IPS-NIHi7 (cell line): Measurements from ENCODE around the gene GPR39.
"Not testable (repeated sequence)": the region's sequence is repeated elsewhere in the genome, so short reads cannot be mapped to it uniquely, and the experiment has no call there.

Source experiments
- DNase-seq: peaks from one replicate; pipeline ENCODE4 v3.0.0; 2012; ENCODE audit warnings: mixed read lengths; ENCODE audit errors: extremely low spot score

The GPR39 gene

DNA sequence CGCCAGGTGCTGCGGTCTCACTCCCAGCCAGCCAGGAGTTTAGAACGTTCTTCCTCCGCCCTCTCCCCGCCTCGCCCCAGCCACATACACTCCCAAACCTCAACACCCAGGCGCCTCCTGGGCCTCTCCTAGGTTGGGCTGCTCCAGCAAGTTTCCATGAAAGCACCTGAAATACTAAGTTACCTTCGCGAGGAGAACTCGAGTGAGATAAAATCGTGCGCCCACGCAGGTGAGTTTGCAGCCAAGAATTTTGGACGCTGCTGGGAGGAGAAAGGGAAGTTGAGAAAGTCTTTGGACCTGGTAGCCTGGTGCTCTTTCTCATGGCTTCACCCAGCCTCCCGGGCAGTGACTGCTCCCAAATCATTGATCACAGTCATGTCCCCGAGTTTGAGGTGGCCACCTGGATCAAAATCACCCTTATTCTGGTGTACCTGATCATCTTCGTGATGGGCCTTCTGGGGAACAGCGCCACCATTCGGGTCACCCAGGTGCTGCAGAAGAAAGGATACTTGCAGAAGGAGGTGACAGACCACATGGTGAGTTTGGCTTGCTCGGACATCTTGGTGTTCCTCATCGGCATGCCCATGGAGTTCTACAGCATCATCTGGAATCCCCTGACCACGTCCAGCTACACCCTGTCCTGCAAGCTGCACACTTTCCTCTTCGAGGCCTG lies at the start of gene GPR39:
GPR39 (plus strand) TSS at position 83 of the 673 bp plus-strand sequence.
- no peak for DNase-seq

- no peak for DNase-seq
These were observed 48.4 kb upstream of the GPR39 start for GRCh38 chr2:132368191-132368590.

GRCh38 chr2:132372276-132372675 lies 44.3 kb upstream of the GPR39 start:
- no peak for DNase-seq

DNA sequence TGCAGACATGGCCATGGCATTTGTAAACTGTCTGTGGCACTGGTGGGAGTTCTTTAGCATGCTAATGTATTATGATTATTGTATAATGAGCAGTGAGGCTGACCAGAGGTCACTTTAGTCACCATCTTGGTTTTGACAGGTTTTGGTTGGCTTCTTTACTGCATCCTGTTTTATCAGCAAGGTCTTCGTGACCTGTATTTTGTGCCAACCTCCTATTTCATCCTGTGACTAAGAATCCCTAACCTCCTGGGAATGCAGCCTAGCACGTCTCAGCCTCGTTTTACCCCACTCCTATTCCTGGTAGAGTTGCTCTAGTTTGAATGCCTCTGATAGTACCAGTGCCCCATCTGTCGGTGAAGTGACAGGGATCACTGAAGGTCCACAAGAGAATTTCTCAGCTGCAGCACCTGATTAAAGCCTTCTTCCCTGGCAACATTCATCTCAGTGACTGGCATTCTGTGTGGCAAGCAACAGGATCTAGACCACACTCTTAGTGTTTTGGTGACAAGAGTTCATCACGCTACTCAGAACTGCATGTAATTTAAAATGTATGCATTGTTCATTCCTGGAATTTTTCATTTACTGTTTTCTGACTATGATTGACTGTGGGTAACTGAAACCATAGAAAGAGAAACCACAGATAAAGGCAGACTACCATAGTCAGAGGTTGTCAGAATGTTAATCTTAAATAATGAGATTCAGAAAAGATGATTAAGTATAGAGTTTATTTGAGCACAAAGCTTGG lies 43.0 kb upstream of the GPR39 start:
- DNase-seq, result no peak

GRCh38 chr2:132374151-132374550 lies 42.5 kb upstream of the GPR39 start:
- DNase-seq, result no peak

GRCh38 chr2:132374551-132374950 lies 42.1 kb upstream of the GPR39 start:
- DNase-seq, result no peak

GRCh38 chr2:132374961-132375360 lies 41.6 kb upstream of the GPR39 start:
- no peak for DNase-seq

DNA sequence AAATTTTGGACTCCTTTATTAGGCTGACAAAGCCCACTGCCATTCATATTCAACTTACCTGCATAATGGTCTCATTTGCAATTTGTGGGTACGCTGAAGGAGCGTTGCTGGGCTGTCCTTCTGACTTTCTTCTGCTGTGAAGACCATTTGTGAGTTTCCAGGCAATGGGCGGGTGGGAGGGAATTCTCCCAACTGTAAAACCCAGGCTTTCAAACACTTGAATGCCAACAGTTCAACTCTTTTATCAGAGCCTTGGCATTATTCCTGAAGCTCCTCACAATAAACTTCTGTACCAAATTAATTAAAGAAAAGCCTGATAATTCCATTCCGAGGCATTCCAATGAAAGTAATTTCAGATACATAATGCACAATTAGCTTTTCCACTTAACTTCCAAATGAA lies 35.2 kb upstream of the GPR39 start:
- DNase-seq, result no peak

DNA sequence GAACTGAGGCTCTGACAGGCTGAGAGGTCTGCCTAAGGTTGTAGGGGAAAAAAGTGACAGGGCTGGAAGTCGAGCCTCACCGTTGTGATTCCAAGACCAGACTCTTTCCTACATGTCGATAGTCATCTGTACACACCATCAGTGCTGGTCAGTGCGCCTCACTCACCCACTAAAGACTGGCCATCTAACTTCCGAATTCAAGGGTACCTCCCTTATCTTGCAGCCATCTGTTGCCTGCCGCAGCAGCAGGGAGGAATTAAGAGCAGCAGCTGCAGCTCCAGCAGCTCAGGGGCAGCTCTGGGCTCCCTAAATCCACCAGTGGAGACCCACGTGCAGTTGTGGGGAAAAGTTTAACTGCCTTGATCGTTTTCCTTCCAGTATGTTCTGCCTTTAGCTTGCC lies 32.6 kb upstream of the GPR39 start:
- no peak for DNase-seq

DNA sequence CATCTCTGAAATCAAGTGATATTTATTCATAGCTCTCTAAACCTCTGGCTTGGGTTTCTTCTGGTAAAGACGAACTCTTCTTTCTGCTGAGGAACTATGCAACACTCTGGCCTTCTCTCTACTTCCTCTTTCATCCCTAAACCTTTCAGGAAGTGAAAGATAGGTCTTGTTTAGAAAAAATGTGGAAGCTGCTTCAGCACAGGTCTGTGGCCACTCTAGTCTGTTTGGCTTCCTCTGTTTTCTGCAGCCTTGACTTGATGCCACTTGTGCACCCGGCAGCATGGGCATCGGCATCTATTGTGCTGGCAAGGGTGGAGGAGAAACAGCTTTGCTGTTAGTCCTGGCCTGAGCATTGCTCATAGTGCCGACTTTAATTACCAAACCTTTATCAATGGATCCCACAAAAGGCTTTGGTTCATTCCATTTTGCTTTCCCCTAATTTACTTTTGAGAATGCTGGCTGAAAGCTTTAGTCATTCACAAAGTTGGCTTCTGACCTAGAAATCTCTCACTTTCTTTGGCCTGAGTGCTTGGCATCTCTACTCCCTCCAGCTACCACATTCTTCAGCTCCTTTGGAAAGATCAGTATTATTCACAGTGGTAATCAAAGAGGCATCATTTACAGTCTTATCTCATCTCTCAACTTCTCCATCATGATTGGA lies 32.0 kb upstream of the GPR39 start:
- no peak for DNase-seq

DNA sequence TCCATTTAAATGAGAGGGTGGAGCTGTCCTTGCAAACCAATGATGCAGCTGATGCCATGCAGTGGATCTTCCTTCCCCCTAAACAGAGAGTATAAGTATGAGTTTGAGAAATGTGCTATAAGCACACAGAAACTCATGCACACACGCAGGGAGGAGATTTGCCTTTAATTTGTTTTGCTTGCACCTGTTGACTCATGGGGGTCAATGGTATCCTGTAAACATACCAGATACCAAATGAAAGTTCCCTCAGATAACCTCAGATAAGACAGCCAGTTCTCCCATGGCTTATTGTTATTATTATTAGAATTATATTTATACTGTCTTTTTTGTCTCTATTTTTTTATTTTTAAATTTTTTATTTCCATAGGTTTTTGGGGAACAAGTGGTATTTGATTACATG lies 29.5 kb upstream of the GPR39 start:
- no peak for DNase-seq

DNA sequence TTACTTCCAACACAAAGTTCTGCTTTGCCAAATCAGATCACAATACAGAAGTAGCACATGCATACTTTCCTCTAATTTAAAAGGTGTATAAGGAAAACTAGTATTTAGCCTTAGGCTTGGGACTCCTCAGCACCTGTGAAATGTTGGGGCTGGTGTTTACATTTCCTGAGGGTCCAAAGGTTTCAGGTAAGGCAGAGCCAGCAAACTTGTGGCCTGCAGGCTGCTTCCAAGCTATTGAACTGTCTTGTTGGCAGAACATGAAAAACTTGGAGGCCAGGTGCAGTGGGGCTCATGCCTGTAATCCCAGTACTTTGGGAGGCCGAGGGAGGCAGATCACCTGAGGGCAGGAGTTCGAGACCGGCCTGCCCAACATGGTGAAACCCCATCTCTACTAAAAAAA lies 26.5 kb upstream of the GPR39 start:
- DNase-seq, result no peak

DNA sequence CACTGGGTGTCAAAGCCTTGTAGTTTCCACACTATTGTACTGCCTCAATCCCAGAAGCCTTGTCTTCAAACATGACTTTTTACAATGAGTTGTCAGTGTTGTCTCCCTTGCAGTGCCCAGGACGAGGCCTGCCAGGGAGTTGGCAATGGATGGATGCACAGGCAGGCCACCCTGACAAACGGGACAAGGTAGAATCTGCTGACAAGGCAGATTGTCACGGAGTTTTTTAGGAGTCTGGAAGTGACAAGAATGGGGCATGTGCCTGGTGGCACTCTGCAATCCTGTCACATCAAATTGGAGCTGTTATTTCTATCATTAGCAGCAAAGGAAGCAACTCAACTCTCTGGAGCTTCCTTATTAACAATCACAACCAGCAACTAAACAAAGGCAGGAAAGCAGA lies 25.2 kb upstream of the GPR39 start:
- DNase-seq, result no peak

DNA sequence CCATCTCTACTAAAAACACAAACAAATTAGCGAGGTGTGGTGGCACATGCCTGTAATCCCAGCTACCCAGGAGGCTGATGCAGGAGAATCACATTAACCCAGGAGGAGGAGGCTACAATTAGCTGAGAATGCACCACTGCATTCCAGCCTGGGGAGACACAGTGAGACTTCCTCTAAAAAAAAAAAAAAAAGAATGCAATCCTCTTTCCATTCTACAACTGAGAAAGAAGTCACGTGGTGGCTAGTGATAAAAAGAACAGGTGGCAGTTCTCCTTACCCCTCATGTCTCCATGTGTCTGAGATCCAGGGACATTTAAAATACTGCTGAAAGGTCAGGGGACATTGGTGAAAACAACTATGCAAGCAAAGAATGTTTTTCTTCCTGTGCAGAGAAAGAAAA lies 24.4 kb upstream of the GPR39 start:
- DNase-seq, result peak; percentile 41

- no peak for DNase-seq
These were observed 23.7 kb upstream of the GPR39 start for GRCh38 chr2:132392879-132393278.

DNA sequence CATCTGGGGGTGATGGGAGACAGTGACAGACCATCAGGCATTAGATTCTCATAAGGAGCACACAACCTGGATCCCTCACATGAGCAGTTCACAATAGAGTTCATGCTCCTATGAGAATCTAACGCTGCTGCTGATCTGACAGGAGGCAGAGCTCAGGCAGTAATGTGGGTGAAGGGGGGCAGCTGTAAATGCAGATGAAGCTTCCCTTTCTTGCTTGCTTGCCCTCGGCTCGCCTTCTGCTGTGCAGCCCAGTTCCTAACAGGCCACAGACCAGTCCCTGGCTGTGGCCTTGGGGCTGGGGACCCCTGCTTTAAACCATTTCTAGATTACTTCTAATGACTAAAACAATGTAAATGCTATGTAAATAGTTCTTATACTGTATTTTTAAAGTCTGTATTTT lies 19.6 kb upstream of the GPR39 start:
- DNase-seq, result not testable (repeated sequence)

DNA sequence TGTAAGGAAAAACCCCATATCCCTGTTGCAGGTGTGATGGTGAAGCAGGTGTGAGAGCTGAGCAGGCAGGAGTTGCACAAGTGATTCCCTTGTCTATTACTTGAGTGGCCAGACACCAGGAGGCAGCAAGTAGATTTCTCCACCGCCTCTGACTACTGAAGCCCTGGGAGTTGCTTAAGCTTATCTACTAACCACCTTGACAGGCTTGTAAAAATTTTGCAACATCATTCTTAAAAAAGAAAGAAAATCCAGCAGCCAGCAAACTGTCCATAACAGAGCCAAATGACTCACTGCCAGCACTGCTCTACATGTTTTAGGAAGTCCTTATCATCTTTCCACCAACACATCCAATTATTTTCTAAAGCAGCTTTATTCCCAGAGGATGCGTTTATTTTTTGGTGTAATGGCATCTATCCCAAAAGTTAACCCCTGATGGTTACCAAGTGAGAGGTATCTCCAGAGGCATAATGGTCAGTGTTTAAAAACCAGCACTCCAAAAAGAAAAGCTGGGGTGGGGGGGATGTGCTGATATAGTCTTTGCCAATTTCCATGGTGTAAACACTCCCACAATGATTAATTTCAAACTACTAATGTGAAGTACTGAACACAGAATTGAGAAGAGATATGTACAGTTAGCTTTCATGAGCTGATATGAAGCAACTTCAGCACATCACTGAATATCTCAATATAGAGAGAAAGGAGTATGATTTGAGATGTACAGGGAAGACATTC lies 16.3 kb upstream of the GPR39 start:
- DNase-seq, result no peak

DNA sequence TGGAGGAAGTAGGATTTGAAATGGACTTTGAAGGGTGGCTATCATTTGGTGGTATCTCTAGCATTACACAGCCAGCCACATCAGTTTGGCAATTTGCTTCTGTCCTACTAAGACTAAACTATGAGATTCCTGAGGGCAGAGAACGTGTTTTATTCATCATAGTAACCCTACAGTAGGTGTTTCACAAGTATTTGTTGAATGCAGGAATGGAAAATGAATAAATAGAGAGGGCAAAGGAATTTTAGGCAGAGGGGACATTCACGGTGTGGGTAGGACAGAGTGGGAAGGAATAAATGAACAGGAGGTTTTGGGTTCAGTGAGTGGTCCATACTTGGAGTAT lies 15.7 kb upstream of the GPR39 start:
- no peak for DNase-seq

- no peak for DNase-seq
These were observed 15.3 kb upstream of the GPR39 start for GRCh38 chr2:132401326-132401725.

DNA sequence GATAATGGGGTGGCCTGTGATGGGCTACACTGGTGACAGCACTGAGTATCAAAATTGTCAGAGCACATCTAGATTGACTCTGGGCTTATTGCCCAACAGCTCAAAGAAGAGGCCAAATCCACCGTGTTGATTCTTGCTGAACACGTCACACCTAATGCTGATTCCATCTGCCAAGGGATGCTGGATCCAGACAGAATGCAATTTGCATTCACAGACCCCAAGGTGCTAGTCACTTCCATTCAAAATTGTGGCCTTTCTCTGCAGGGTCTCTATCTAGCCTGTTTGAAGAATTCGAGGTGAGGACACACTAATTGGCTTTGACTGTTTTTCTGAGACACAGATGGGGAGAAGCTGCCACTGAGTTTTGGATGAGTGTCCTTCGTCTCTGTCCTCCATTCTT lies 13.5 kb upstream of the GPR39 start:
- no peak for DNase-seq

GRCh38 chr2:132404056-132404455 lies 12.5 kb upstream of the GPR39 start:
- DNase-seq, result no peak

GRCh38 chr2:132407784-132408183 lies 8.8 kb upstream of the GPR39 start:
- no peak for DNase-seq

DNA sequence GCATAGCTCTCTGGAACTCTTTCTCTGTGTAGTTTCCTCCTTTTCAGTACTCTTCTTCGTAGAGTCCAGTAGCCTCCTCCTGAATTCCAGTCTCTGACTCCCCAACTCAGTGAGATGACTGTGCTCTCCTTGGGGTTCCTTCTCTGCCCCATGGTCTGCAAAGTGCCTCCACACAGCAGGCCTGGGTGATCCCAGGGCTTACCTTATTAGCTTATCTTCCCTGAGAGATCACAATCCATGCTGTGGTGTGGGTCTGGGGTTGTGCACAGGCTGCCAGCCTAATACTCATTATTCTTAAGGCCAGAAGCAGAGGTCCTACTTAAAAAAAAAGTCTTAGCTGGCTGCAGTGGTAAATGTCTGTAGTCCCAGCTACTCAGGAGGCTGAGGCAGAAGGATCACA lies 4.6 kb upstream of the GPR39 start:
- DNase-seq, result no peak
